Astrocyte of the cerebellum (primary cell): Measurements from ENCODE around the gene MYZAP.
A peak's percentile ranks its signal among the peaks of the same experiment; 100 is the strongest.

Experiments used
- DNase-seq: peaks from one replicate; pipeline ENCODE4 v3.0.0-alpha.2; 2011; ENCODE audit warnings: low read depth
- H3K4me3 ChIP-seq: 2 replicates; pipeline ENCODE4 v1.5.1; 2011; ENCODE audit warnings: mild to moderate bottlenecking, low read depth, low read length, moderate library complexity
- CTCF ChIP-seq: IDR thresholded peaks from 2 replicates; pipeline ENCODE4 v1.5.1; 2012; ENCODE audit warnings: low read length, low read depth, moderate library complexity, mild to moderate bottlenecking; ENCODE audit errors: missing control alignments
- in situ Hi-C: cut with HindIII; loops from 2 replicates; pipeline ENCODE4 v1.10.0; 2017; ENCODE audit warnings: low sequenced_read_pairs

MYZAP gene

GRCh38 chr15:57561041-57561711 is 30.5 kb upstream of the MYZAP start:
- TF ChIP-seq CTCF, result peak; percentile 91
- in situ Hi-C loops, result no loop called here
- no peak overlapping the region for H3K4me3 ChIP-seq
- DNase-seq, result peak; percentile 57

GRCh38 chr15:57562196-57562769 is 29.4 kb upstream of the MYZAP start:
- in situ Hi-C loops, result no loop called here
- TF ChIP-seq CTCF, result no peak
- H3K4me3 ChIP-seq, result no peak overlapping the region
- DNase-seq, result no peak

- no peak overlapping the region for H3K4me3 ChIP-seq
- no peak for TF ChIP-seq CTCF
- in situ Hi-C loops, result no loop called here
- no peak for DNase-seq
Measured at GRCh38 chr15:57563416-57563815, 28.3 kb upstream of the MYZAP start.

GRCh38 chr15:57565311-57565710 is 26.4 kb upstream of the MYZAP start:
- no peak for DNase-seq
- in situ Hi-C loops, result loop anchor here (5.0 kb wide), 1 partner anchor 62 kb away; no protein-coding TSS in a partner anchor

GRCh38 chr15:57566834-57567233 is 24.9 kb upstream of the MYZAP start:
- in situ Hi-C loops, result loop anchor here (5.0 kb wide), 1 partner anchor 60 kb away; no protein-coding TSS in a partner anchor
- TF ChIP-seq CTCF, result no peak
- DNase-seq, result no peak

More at GRCh38 chr15:57565311-57565710, 26.4 kb upstream of the MYZAP start:
- H3K4me3 ChIP-seq, result no peak overlapping the region
- TF ChIP-seq CTCF, result no peak

GRCh38 chr15:57567891-57568290 is 23.8 kb upstream of the MYZAP start:
- H3K4me3 ChIP-seq, result no peak overlapping the region
- in situ Hi-C loops, result loop anchor here (5.0 kb wide), 1 partner anchor 59 kb away; no protein-coding TSS in a partner anchor
- DNase-seq, result no peak
- no peak for TF ChIP-seq CTCF

More at GRCh38 chr15:57566834-57567233, 24.9 kb upstream of the MYZAP start:
- no peak overlapping the region for H3K4me3 ChIP-seq
